Measurements from ENCODE around the gene UBE3C.

- TF ChIP-seq, protein P1, sequence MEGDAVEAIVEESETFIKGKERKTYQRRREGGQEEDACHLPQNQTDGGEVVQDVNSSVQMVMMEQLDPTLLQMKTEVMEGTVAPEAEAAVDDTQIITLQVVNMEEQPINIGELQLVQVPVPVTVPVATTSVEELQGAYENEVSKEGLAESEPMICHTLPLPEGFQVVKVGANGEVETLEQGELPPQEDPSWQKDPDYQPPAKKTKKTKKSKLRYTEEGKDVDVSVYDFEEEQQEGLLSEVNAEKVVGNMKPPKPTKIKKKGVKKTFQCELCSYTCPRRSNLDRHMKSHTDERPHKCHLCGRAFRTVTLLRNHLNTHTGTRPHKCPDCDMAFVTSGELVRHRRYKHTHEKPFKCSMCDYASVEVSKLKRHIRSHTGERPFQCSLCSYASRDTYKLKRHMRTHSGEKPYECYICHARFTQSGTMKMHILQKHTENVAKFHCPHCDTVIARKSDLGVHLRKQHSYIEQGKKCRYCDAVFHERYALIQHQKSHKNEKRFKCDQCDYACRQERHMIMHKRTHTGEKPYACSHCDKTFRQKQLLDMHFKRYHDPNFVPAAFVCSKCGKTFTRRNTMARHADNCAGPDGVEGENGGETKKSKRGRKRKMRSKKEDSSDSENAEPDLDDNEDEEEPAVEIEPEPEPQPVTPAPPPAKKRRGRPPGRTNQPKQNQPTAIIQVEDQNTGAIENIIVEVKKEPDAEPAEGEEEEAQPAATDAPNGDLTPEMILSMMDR (IDR thresholded peaks at IDR 0.05), result no peak
- no peak for TF ChIP-seq POLR2A (IDR thresholded peaks at IDR 0.05)
- no peak for TF ChIP-seq POLR2AphosphoS5 (IDR thresholded peaks at IDR 0.05)
- no peak for TF ChIP-seq EP300 (IDR thresholded peaks at IDR 0.05; ENCODE audit: low read depth)
These were observed 73.0 kb downstream of the UBE3C start for GRCh38 chr7:157211690-157212089.
